NK-92 (cell line): ENCODE measurements around the gene EPB41.

Experiments used
- DNase-seq: peaks from one replicate; lab custom pipeline; 2025; ENCODE audit not compliant: unreplicated experiment; lab: John Stamatoyannopoulos, UW

The EPB41 gene

GRCh38 chr1:28890836-28891235 is 23.5 kb upstream of the EPB41 start:
- DNase-seq, result no peak

- DNase-seq, result no peak
Measured at GRCh38 chr1:28891256-28891655, 23.1 kb upstream of the EPB41 start.

GRCh38 chr1:28893403-28894102 is 20.8 kb upstream of the EPB41 start:
- DNase-seq, result no peak

- DNase-seq, result no peak
Measured at GRCh38 chr1:28894785-28895184, 19.6 kb upstream of the EPB41 start.

- no peak for DNase-seq
Measured at GRCh38 chr1:28895896-28896608, 18.3 kb upstream of the EPB41 start.

GRCh38 chr1:28896609-28896986 is 17.8 kb upstream of the EPB41 start:
- no peak for DNase-seq

- no peak for DNase-seq
Measured at GRCh38 chr1:28897789-28898188, 16.6 kb upstream of the EPB41 start.

- DNase-seq, result no peak
Measured at GRCh38 chr1:28898405-28898881, 15.9 kb upstream of the EPB41 start.

GRCh38 chr1:28899267-28899666 is 15.1 kb upstream of the EPB41 start:
- DNase-seq, result no peak

GRCh38 chr1:28900562-28900961 is 13.8 kb upstream of the EPB41 start:
- no peak for DNase-seq

GRCh38 chr1:28902738-28903137 is 11.6 kb upstream of the EPB41 start:
- no peak for DNase-seq

- DNase-seq, result no peak
Measured at GRCh38 chr1:28905921-28906666, 8.3 kb upstream of the EPB41 start.

GRCh38 chr1:28909198-28909597 is 5.2 kb upstream of the EPB41 start:
- no peak for DNase-seq

- no peak for DNase-seq
Measured at GRCh38 chr1:28910379-28911115, 3.8 kb upstream of the EPB41 start.

- no peak for DNase-seq
Measured at GRCh38 chr1:28913786-28914227, 562 bp upstream of the EPB41 start.

GRCh38 chr1:28915031-28915895 is 894 bp downstream of the EPB41 start:
- no peak for DNase-seq

GRCh38 chr1:28917757-28918118 is 3.4 kb downstream of the EPB41 start:
- no peak for DNase-seq

GRCh38 chr1:28921286-28921869 is 7.0 kb downstream of the EPB41 start:
- no peak for DNase-seq

GRCh38 chr1:28925350-28925891 is 11.1 kb downstream of the EPB41 start:
- no peak for DNase-seq
